C4-2B (cell line): ENCODE measurements around the gene ME1.

Source experiments
- CTCF ChIP-seq: fragments of 450-650 bp; conservative IDR thresholded peaks from 2 replicates; pipeline ENCODE4 v1.5.1; 2017; ENCODE audit warnings: mild to moderate bottlenecking
- ZFX ChIP-seq: fragments of 450-650 bp; IDR thresholded peaks from 2 replicates; pipeline ENCODE4 v1.6.1; 2017

DNA sequence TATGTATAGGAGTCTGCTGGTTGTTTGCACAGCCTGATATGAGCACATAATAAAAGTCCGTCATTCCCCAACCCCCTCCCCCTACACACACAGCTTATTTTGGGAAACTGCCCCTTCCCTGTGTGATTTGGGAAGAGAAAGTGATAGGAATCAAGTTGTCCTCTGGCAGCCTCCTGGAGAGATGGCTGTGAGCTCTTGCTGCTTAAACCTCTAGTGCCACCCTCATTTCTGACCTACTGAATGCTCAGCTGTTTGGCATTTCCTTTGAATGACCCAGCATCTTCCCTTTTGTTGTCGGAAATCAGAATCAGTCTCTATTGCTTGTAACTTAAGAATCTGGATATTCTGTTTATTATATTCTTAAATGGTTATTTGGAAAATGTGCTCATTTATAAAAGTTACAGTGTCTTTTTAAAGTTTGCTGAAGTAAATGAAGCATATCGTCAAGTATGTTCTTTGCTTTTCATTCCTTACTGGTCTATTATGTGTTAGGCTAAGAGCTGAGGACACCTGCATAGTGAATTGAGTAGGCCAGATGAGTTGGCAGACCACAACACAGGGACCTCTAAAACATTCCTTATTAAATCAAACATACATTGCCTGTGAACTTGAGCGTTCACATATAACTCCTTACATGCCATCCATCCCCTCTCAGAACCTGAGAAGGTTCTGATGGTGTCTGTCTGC, 232.2 kb downstream of the ME1 start:
- TF ChIP-seq CTCF: no peak
- no peak for TF ChIP-seq ZFX
